NB4 (cell line): ENCODE results near the gene PTK6.

ENCODE experiments used
- CTCF ChIP-seq: IDR thresholded peaks from one replicate; pipeline ENCODE4 v1.5.1; 2012; ENCODE audit warnings: low read depth, low read length
- POLR2A ChIP-seq: IDR thresholded peaks from 2 replicates; pipeline ENCODE4 v1.6.1; 2011; ENCODE audit warnings: mild to moderate bottlenecking; ENCODE audit not compliant: insufficient read length; ENCODE audit errors: extremely low read depth

GRCh38 chr20:63533871-63534393 lies 3.2 kb downstream of the PTK6 start:
- TF ChIP-seq CTCF (no peak), POLR2A (no peak)
